ENCODE results near the gene ITPKA. TPM values are rescaled to one million over a fixed set of nuclear protein-coding genes. Genes with fewer than 3 reads are reported as not detected.

Gene ITPKA
- polyA plus RNA-seq, 1 experiment = 0.92 TPM

DNA sequence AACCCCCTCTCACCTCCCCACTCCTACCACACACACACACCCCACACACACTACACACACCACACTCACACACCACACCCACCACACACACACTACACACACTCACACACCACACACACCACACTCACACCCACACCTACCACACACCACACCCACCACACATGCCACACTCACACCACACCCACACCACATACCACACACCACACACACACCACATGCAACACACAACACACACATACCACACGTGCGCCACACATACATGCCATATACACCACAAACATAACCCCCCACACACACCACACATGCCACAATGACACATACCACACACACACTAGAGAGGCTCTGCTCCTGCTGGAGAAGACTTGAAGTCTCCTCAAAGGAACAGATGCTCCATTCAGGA is 5.9 kb upstream of the ITPKA start:
- no peak overlapping the region for H3K27ac ChIP-seq (ENCODE audit: low read depth, low read length)
- TF ChIP-seq, protein P1, sequence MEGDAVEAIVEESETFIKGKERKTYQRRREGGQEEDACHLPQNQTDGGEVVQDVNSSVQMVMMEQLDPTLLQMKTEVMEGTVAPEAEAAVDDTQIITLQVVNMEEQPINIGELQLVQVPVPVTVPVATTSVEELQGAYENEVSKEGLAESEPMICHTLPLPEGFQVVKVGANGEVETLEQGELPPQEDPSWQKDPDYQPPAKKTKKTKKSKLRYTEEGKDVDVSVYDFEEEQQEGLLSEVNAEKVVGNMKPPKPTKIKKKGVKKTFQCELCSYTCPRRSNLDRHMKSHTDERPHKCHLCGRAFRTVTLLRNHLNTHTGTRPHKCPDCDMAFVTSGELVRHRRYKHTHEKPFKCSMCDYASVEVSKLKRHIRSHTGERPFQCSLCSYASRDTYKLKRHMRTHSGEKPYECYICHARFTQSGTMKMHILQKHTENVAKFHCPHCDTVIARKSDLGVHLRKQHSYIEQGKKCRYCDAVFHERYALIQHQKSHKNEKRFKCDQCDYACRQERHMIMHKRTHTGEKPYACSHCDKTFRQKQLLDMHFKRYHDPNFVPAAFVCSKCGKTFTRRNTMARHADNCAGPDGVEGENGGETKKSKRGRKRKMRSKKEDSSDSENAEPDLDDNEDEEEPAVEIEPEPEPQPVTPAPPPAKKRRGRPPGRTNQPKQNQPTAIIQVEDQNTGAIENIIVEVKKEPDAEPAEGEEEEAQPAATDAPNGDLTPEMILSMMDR (IDR thresholded peaks at IDR 0.05; ENCODE audit: low read depth, low read length) = no peak
- H3K4me3 ChIP-seq (ENCODE audit: low read depth, low read length) = no peak overlapping the region
- CTCF ChIA-PET = no interaction called here
- no peaks in the 10 kb centered on the region; the same call in 1 of the 2 replicates for H3K9me3 ChIP-seq (ENCODE audit: control insufficient read depth, insufficient read depth, low read length)
- POLR2A ChIA-PET = no interaction called here
- DNase-seq (ENCODE audit: low read depth, low spot score) = no peak
- H3K27me3 ChIP-seq (ENCODE audit: control insufficient read depth, insufficient read depth, low read length) = no peaks in the 10 kb centered on the region

DNA sequence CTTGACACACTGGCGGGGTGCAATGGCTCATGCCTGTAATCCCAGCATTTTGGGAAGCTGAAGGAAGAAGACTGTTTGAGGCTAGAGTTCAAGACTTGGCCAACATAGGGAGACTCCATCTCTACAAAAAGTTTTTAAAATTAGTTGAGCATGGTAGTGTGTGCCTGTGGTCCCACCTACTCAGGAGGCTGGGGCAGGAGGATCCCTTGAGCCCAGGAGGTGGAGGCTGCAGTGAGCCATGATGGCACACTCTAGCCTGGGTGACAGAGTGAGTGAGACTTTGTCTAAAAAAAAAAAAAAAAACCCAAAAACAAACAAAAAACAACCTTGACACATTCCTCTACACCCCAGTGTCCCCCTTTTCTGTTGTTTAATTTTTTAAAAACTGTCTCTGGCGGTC is 4.0 kb upstream of the ITPKA start:
- Histone ChIP-seq H3K4me3 (ENCODE audit: low read depth, low read length) (no peak overlapping the region), H3K27me3 (ENCODE audit: control insufficient read depth, insufficient read depth, low read length) (peaks cover 5% of the 10 kb centered on the region), H3K27ac (ENCODE audit: low read depth, low read length) (peak overlapping the region; percentile 47), H3K9me3 (ENCODE audit: control insufficient read depth, insufficient read depth, low read length) (no peaks in the 10 kb centered on the region; the same call in 1 of the 2 replicates)
- TF ChIP-seq, protein P1 (IDR thresholded peaks at IDR 0.05; ENCODE audit: low read depth, low read length) = no peak
- ChIA-PET CTCF (interaction anchor here (1.3 kb wide), 1 partner anchor 24 kb away, joined by 6 read pairs; no protein-coding TSS in a partner anchor), POLR2A (interaction anchor here (0.7 kb wide), 2 partner anchors 49 to 69 kb away, joined by 5 to 7 read pairs; no protein-coding TSS in a partner anchor)
- no peak for DNase-seq (ENCODE audit: low read depth, low spot score)

DNA sequence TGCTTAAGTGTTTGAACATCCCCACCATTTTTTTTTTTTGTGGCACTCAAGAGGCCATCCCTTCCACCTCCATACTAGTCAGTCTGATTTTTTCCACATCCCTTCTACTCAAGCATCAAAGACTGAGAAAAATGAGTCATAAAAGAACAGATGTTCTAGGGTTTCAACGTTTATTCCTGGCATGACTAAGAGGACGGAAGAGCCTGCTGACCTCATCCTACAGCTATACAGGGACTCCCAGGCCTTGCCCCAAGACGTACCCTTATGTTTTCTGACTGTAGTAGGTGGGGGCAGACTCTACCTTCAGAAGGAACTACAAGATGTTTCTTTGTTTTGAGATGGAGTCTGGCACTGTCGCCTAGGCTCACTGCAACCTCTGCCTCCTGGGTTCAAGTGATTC is 3.3 kb upstream of the ITPKA start:
- H3K27ac ChIP-seq (ENCODE audit: low read depth, low read length) = peak overlapping the region; percentile 70
- H3K9me3 ChIP-seq (ENCODE audit: control insufficient read depth, insufficient read depth, low read length) = no peaks in the 10 kb centered on the region; the same call in 1 of the 2 replicates
- ChIA-PET CTCF (interaction anchor here (1.3 kb wide), 1 partner anchor 24 kb away, joined by 6 read pairs; no protein-coding TSS in a partner anchor), POLR2A (interaction anchor here (0.6 to 0.7 kb wide), 4 partner anchors 49 to 290 kb away, joined by 3 to 7 read pairs (median 4); partner anchors contain the start of gene MGA)
- TF ChIP-seq, protein P1 (IDR thresholded peaks at IDR 0.05; ENCODE audit: low read depth, low read length) = no peak
- H3K27me3 ChIP-seq (ENCODE audit: control insufficient read depth, insufficient read depth, low read length) = peaks cover 11% of the 10 kb centered on the region
- DNase-seq (ENCODE audit: low read depth, low spot score) = peak; percentile 92
- H3K4me3 ChIP-seq (ENCODE audit: low read depth, low read length) = no peak overlapping the region

DNA sequence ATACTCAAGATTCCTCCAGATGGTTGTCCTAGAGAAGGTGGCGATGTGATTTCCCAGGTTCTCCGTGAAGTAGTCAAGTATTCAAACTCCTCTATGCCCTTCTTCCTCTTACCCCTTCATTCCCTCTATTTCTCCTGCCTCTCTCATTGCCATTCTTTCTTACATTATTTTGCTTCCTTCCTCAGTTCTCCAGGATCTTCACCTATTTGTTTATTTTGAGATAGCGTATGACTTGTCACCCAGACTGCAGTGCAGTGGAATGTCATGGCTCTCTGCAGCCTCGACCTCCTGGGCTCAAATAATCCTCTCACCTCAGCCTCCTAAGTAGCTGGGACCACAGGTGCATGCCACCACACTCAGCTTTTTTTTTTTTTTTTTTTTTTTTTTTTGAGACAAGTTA is 1.8 kb upstream of the ITPKA start:
- no peaks in the 10 kb centered on the region; the same call in 1 of the 2 replicates for H3K9me3 ChIP-seq (ENCODE audit: control insufficient read depth, insufficient read depth, low read length)
- TF ChIP-seq, protein P1 (IDR thresholded peaks at IDR 0.05; ENCODE audit: low read depth, low read length) = no peak
- ChIA-PET CTCF (no interaction called here), POLR2A (interaction anchor here (0.6 to 1.1 kb wide), 2 partner anchors 34 to 282 kb away, joined by 3 to 4 read pairs; partner anchors contain the start of gene MAPKBP1)
- no peak for DNase-seq (ENCODE audit: low read depth, low spot score)
- H3K4me3 ChIP-seq (ENCODE audit: low read depth, low read length) = no peak overlapping the region
- H3K27ac ChIP-seq (ENCODE audit: low read depth, low read length) = no peak overlapping the region
- H3K27me3 ChIP-seq (ENCODE audit: control insufficient read depth, insufficient read depth, low read length) = peaks cover 20% of the 10 kb centered on the region

DNA sequence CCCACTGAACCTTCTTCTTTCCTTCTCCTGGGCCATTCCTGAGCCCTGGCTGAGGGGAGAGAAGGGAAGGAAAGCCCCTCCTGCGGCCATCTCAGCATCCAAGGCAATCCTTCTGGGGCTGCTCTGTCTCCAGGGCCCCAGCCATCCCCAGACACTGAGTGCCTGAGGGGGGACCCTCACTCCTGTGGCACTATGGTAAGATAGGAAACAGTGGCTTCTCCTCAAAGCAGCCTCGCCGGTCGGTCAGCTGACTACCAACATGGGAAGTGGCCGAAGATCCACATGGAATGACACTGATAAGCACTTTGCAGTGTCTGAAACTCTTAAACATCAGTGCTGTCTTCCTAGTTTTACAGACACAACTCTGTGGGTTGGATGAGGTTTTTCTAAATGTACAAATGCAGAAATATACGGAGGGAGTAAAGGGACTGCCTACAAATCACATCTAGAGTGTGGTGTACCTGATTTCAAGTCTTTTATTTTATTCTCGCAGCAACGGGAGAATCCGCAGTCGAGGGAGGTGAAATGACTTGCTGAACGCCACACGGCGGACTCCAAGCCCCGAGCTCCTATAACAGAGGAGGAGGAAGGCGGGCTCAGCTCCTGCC is 973 bp upstream of the ITPKA start:
- H3K9me3 ChIP-seq (ENCODE audit: control insufficient read depth, insufficient read depth, low read length) = no peaks in the 10 kb centered on the region; the same call in 1 of the 2 replicates
- H3K27me3 ChIP-seq (ENCODE audit: control insufficient read depth, insufficient read depth, low read length) = peaks cover 20% of the 10 kb centered on the region
- CTCF ChIA-PET = no interaction called here
- H3K27ac ChIP-seq (ENCODE audit: low read depth, low read length) = peak overlapping the region; percentile 81
- H3K4me3 ChIP-seq (ENCODE audit: low read depth, low read length) = peak overlapping the region; percentile 59
- no peak for DNase-seq (ENCODE audit: low read depth, low spot score)
- TF ChIP-seq, protein P1 (IDR thresholded peaks at IDR 0.05; ENCODE audit: low read depth, low read length) = no peak
- POLR2A ChIA-PET = interaction anchor here (0.6 to 1.5 kb wide), 3 partner anchors 9 to 51 kb away, joined by 3 to 7 read pairs (median 3); partner anchors contain the start of gene RPAP1
